CD4-positive, alpha-beta T cell treated with Interleukin-21 for 1 hour (primary cell): Measurements from ENCODE around the gene RBM19.
"Not testable (repeated sequence)": the region's sequence is repeated elsewhere in the genome, so short reads cannot be mapped to it uniquely, and the experiment has no call there.

Experiments used
- DNase-seq: peaks from one replicate; pipeline ENCODE4 v3.0.0-alpha.2; 2020

The RBM19 gene

DNA sequence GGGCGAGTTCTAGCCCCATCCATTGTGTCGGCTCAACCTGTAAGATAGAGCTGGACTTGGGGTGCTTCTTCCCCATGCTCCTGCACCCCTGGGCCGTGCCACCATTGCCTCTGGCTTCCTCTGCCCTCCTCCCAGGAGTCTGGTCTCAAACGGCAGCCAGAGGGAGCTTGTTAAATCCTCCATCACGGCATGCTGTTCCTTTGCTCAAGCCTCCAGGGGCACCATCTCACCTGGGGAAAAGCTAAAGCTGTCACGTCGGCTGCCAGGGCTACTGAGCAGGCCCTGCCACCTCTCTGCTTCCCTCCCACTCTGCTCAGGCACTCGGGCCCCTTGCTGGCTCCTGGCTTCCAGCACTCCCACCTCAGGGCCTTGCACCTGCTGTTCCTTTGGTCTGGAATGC lies 140.4 kb downstream of the RBM19 start:
- DNase-seq, result no peak

DNA sequence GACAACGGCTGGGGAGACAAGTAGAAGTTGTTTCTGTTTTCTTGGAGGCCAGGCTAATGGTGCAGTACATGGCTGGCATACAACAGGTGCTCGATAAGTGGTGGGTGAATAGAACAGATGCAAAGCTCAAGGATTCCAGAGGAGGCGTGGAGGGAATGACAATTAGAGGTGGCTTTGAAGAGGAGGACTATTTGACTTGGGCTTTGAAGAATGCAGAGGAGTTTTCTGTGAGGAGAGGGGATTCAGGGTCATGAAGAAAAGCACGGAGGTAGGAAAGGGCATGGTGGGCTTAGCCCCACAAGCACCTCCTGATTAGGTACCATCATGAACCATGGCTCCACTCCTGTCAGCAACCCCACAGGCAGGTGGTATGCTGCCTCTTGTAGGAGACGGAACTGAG lies 142.3 kb downstream of the RBM19 start:
- no peak for DNase-seq

DNA sequence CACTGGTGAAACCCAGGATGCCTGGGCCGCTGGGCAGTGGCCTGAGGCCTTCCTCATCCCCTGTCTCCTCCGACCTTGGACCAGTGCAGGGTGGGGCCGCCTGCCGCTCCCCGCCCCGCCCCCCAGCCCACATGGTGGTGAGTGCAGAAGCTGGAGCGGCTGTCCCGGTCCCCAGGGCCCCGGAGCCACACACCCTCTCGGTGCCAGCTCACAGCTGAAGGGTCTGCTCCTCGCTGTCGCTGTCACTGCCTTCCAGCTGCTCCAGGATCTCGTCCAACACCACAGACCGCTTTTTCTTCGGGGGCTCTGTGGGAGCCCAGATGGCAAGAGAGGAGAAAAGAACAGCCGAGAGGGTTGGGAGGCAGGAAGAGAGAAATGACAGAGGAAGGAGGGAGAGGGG lies 143.1 kb downstream of the RBM19 start:
- no peak for DNase-seq

DNA sequence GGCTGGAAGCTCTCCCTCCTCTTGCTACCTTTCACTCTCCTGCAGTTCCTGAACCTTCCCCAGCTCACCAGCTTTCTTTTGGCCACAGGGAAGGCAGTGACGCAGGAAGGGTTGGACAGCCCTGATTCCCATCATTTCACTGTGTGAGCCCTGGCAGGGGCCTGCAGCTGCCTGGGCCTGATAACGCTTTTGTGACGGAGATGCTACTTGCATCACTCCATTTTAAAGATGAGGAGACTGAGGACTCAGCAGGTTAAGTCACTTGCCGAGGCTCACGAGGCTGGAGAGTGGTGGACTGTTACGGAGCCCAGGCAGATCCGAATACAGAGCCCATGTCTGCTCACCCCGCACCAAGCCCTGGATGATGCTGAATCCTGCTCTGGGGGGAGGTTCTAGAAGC lies 145.3 kb downstream of the RBM19 start:
- DNase-seq, result no peak

DNA sequence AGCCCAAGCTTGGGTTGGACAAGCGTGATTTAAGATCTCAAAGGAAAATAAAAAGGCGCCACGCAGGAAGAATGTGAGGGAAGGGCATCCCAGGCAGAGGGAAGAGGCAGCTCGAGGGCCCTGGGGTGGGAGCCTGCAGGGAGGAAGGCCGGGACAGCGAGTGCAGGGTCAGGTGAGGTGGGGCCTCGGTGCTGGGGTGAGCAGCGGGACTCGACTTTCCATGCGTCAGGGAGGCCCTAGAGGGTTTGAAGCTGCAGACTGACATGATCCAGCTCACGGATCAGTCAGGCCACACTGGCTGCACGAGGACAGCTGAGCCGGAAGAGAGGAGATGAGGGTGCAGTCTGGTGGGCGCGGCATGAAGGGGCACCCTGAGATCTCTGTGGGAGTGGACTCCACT lies 145.8 kb downstream of the RBM19 start:
- no peak for DNase-seq

DNA sequence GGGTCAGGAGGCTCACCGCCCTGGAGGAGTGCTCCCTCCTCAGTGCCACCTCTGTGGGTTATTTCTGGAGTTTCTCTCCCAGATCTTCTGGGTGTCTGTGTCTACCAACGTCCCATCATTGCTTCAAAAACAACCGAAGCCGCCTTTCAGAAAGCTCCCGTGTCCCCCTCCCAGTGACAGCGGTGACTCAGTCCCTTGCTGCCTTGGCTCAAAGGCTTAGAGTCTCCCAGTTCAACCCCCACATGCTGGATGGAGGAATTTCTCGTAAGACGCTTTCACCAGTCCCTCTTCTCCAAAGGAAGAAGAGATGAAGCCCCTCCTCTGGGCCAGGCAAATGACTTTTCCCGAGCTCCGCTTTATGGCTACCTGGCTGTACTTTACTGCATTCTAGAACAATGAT lies 146.6 kb downstream of the RBM19 start:
- no peak for DNase-seq

DNA sequence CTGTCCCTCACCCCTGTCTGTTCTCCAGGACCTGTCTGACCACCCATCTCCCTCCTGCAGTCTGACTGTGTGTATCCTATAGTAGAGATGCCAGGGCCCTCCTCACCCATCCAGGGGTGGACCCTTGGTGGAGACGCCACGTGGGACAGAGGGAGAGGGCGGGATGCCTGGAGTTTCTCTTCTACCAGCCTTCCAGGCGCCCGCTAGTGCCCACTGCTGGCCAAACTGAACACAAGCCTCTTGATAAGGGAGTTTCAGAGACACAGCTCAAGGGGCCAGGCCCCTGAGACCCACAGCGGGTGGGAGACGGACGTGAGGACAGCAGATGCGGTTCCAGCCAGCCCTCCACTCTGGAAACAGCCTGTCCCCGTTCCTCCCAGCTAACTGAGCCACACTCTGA lies 147.3 kb downstream of the RBM19 start:
- DNase-seq, result no peak

DNA sequence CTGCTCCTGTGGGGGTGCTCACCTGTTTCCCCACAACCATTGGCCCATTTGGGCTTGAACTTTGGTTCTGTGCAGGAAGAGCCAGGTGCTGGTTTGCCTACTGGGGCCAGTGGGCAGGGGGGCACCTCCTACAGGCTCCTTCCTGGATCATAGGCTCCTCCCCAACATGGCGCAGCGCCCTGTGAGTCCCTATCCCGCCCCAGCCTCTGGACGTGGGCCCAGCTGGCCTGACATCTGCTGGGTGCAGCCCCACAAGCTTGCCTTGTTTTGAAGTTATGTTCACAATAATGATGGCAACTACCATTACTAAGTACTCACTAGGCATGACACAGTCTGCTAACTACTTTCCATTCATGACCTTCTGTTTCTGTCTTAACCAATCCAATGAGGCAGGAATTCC lies 147.8 kb downstream of the RBM19 start:
- no peak for DNase-seq

DNA sequence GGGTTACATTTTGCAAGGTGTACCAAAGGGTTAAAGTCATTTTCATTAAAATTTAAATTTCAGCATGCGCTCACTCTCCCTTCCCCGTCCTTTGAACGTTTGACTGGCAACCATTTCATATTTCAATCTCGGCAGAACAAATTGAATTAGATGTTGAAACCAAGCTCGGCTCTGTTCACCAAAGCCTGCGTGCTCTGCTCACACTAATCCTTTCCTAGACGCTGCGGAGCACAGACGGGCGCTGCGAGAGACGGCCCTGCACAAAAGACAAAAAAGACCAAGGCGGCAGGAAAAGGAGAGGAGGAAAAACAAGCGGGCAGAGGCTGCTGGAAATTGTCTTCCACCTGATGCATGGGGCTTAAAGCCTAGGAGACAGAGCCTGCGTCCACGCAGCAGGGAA lies 149.3 kb downstream of the RBM19 start:
- no peak for DNase-seq

DNA sequence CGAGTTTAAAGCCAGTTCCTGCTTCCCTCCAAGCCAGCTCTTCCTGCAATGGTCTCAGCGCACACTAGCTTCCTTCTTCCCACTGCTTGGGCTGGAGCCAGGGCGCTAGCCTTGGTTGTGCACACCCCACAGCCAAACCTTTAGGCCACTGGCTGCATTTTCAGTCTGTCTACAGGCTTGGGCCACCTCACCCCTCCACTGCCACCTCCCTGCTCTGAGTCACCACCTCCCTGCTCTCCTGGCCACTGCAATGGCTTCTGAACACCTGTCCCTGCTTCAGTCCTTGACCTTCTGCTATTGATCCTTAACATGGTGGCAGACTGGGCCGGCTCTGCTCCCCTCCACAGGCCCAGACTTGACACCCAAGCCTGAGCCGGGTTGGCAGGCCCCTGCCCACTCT lies 151.1 kb downstream of the RBM19 start:
- no peak for DNase-seq

DNA sequence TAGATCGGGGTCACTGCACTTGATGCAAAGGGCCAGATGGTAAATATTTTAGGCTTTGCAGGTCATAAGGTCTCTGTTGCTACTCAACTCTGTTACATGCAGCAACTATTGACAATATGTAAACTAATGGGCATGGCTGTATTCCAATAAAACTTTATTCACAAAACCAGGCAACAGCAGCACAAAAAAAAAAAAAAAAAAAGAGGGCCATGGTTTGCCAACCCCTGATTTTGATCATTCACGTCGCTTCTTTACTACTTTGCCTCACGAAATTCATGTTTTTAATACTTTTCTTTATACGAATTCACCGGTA lies 152.9 kb downstream of the RBM19 start:
- DNase-seq, result no peak

DNA sequence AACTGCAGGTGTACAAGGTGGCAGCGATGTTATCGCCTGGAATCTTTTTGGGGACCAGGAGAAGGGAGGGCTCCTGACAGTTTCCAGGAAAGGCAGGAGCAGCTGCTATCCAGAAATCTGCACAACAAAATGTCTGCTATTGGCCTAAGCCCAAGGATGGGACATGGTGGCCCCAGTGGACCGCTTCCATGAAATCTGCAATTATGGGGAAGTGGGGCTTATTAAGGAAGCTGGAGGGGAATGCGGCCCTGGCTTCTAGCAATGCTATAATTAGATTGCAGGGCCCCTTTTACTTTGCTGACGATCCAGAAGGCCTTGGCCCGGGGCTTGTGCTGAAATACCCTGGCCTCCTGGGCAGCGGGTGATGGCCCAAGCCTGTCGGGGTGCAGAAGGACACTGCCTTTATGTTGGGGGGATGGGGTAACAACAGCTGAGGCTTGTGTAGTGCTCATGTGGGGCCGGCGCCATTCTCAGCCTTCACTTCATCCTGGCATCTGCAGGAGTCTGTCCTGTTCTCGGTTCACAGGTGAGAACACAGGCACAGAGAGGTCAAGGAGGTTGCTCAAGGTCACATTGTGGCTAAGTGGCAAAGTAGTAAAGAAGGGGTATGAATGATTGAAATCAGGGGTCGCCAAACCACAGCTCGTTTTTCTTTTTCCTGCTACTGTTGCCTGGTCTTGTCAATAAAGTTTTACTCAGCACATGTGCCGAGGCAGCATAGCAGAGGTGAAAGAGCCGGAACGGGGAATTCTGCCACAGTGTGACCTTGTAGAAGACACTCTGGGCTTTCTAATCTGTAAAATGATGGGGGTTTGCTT lies 153.5 kb downstream of the RBM19 start:
- DNase-seq, result no peak

DNA sequence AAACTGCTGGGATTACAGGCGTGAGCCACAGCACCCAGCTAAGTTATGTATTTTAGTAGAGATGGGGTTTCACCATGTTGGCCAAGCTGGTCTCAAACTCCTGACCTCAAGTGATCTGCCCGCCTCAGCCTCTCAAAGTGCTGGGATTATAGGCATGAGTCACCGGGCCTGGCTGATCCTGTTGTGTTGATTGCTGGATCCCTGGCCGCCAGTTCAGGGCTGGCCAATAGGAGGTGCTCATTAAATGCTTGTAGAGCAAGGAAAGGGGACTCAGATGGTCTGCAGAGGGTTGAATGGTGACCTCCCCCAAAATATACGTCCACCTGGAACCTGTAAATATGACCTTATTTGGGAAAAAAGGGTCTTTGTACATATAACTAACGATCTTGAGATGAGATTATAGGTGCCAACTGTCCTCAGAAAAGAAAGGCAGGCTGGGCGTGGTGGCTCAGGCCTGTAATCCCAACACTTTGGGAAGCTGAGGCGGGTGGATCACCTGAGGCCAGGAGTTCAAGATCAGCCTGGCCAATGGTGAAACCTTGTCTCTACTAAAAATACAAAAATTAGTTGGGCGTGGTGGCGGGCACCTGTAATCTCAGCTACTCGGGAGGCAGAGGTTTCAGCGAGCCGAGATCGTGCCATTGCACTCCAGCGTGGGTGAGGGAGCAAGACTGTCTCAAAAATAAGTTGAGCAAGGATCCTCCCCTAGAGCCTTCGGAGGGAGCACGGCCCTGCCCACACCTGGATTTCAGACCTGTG lies 156.5 kb downstream of the RBM19 start:
- not testable (repeated sequence) for DNase-seq

DNA sequence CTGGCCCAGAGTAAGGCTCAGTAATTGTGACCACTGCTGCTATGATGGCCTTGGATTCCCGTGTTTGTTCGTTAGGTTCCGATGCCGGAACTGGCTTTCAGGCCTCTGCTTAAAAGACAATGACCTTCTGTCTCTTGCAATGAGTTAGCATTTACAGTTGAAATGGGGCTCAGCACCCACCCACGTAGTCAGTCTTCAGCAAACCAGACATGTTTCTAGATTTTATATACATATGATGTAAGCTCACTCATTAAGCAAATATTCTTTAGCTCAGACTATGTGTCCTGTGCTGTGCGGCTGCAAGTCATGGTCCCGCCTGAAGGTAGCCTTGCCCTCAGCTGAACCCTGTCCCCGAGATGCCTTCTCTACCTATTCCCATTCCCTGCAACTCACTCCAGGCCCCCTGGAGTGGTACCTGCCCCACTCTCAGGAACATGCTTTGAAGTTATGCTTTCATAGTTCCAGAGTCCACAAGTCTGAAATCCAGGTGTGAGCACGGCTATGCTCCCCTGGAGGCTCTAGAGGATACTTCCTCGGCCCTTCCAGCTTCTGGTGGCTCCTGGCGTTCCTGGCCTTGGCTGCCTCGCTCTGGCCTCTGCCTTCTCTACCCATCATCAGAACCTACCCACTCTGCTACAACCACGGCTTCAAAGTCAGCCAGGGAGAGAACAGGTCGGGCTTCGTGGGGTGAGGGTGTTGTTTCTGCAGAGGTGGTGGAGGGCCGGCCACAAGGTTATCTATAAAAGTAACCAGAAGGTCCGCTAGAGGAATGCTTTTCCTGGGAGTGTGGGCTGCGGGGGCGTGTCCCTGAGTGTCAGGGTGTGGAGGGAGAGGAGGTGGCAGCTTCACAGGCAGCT lies 157.8 kb downstream of the RBM19 start:
- DNase-seq, result no peak

DNA sequence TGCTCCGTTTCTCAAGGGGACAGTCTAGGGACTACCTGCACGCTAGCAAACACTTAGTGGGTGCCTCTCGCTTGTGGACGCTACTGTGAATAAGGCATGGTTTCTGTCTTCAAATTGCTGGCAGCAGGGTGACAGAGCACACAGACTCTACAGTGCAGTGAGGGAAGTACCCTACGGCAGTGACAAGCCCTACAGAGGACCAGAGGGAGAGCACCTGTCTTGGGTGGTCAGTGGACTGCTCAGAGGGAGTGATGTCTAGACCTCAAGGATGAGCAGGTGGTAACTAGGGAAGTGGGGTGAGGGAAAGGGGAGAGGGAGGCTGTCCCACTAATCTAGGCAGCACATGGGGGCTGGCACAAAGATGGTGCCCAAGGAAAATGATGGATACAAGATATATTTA lies 160.5 kb downstream of the RBM19 start:
- DNase-seq, result no peak

DNA sequence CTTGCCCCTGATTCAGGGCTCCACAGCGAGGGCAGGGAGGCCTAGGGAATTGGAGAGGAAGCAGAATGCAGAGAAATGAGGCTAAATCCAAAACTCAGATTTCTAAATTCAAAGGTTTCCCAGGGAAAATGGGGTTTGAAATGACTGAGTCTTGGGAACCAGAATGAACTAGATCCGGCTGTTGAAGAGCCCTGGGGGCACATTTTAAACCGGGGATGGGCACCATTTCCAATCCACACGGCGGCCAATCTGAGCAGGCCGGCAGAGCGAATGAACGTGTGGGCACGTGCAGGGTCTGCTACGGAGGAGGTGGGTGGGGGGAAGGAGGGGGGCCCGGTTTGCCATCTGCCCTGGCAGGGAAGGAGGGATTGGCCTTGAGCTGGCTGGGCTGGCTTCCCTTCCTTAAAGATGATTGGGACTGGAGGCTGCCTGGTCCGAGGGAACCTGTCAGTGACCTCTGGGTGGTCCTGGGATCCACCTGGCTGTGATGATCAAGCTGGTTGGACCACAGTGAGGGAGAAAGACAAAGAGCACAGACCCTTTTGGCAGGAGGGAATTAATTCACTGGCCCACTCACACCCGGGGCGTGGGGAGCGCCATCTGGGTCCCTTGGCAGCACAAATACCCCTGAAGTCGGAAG lies 161.0 kb downstream of the RBM19 start:
- DNase-seq, result no peak

DNA sequence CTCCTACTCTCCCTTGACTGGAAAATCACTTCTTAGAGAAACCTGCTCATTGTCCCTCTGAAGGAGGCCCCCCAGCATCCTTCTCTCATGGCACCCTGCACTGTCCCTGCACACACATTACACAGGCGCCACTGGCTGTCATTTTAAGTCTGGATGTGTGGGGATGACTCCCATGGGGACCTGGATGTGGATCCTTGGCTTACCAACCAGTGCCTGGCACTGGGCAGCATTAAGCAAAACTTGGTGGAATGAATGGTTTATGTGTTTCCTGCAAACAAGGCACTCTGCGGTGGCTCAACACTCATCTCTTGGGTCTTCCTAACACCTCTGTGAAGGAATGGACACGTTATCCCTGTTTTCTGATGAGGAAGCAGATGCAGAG lies 162.4 kb downstream of the RBM19 start:
- no peak for DNase-seq

DNA sequence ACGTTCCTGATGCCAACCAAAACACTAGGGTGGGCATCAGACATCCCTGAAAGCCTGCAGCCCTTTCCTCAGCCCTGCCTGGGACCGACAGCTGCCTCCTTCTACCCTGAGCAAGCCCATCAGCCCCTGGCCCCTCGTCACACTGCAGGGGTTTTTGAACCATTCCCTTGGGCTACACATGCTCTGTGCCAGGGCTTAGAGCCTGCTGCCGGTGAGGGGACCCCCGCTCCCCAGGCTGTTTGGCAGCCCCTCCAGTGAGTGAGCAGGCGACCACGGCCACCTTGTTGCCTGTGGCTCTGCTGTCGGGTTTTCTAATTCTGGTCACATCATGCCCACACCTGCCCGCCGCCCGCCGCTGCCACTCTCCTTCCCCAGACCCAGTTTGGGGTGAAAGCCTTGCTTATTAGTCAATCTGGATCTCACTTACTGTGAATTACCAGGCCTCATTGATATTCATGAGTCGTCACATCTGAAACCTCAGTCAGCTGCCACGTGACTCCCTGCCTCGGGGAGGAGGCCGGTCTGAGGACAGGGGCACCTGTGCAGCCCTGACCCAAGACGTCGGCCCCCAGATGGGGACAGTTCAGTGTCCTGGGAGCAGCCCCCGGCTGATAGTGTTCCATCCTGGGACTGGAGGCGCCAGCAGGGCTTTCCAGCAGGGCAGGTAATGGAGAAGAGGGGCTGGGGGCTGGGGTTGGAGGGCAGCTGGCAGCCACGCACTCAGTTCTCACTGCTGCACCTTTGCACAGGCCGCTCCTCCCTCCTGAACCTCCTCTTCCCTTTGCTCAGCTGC lies 163.0 kb downstream of the RBM19 start:
- no peak for DNase-seq

DNA sequence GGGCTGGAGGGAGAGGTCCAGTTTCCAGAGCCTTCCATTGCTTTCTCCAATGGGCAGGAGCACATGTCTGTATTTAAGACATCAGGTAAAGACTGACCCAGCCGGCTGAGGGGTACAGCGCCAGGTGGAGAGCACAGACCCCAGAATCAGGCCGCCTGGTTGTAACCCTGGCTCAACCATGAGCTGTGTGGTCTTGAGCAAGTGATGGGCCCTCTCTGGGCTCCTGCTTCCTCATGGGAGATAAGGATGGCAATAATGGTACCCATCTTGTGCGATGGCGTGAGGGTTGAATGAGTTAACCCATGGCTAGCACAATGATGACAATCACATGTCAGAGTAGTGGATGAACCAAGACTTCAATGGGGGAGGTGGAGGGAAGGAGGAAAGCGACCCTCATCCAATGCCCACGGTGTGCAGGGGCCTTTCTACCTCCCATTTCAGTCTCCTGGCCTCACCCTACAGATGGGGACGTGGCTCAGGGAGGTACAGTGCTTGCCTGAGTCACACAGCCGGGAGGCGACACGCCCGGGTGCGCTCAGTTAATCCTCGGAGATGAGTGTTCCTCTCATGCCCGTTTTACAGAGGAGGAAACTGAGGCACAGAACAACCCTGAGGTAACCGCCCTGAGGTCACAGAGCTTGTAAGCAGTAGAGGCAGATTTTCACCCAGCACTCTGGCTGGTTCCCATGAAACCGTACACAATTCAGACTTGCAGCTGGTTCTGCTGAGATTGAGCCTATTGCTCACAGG lies 163.9 kb downstream of the RBM19 start:
- DNase-seq, result no peak

DNA sequence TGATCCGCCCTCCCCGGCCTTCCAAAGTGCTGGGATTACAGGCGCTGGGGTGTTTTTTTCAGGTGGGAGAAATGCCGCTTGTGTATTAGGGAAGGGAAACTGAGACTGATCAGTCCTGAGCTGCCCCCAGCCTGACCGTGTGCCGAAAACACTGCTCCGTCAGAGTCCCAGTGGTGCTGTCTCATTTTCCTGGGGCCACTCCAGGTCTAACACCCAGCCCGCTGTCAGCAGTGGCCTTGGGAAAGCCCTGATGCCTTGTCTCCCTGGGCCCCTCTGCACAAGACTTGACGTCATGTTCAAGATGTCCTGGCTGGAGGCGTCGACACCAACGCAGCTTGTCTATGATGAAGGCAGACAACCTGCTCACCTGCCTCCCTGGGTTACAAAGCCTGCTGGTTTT lies 165.9 kb downstream of the RBM19 start:
- DNase-seq, result no peak

DNA sequence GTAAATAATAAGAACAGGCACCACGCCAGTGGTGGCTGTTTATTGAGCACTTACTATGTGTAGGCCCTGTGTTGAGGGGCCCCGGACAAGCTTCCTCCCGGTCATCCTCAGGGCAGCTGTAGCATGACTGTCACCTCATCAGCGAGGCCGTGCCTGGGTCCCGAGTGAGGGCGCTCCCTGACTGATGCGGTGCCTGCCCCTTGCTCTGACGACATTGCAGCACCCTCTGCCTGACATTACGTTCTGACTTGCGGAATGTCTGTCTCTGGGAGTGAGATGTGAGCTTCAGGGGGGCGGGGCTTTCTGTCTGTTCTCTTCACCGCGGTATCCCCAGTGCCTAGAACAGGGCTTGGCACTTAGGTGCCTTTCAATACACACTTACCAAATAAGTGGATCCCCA lies 167.6 kb downstream of the RBM19 start:
- DNase-seq, result no peak

DNA sequence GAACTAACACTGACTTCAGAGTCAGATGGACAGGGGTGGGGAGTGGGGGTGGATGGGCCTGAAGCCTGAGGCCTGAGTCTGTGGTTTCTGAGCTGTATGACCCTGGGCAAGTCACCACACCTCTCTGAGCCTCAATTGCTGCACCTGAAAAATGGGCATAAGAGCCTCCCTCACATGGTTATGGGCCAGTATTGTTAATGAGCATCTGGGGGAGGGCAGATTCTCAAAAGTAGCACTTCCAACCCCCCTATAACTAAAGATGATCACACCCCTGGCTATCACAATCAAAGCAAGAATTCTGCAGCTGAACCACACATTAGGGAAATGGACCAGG lies 168.6 kb downstream of the RBM19 start:
- DNase-seq, result no peak
